HTERT RPE-1 (cell line): ENCODE results near the gene PLCXD3.

Experiments
- in situ Hi-C: fragments of 300-500 bp; cut with MboI; formaldehyde crosslinking; loops from 4 replicates; pipeline ENCODE4 v1.14.3; 2020; ENCODE audit warnings: low sequenced_read_pairs

Gene PLCXD3

GRCh38 chr5:41510176-41510831 is at the start of gene PLCXD3:
PLCXD3 (minus strand) TSS chr5:41510601; CDS start chr5:41510526, 75 bp downstream.
- in situ Hi-C loops, result no loop called here

- in situ Hi-C loops, result no loop called here
These were observed 48.8 kb upstream of the PLCXD3 start for GRCh38 chr5:41559184-41559583.

GRCh38 chr5:41558295-41558694 is 47.9 kb upstream of the PLCXD3 start:
- in situ Hi-C loops, result no loop called here

DNA sequence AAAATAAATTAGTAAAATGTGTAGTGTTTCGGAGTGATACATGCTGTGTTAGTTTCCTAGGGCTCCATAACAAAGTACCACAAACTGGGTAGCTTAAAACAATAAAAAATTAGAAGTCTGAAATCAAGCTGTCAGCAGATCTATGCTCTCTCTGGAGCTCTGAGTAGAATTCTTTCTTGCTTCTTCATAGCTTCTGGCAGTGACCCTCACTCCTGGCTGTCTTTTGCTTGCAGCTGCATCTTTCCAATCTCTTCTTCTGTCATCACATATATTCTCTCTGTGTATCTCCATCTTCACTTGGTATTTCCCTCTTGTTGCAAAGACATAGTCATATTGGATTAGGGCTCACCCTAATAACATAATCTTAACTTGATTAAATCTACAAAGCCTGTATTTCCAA is 37.6 kb upstream of the PLCXD3 start:
- in situ Hi-C loops, result no loop called here

GRCh38 chr5:41542183-41542582 is 31.8 kb upstream of the PLCXD3 start:
- in situ Hi-C loops, result no loop called here

DNA sequence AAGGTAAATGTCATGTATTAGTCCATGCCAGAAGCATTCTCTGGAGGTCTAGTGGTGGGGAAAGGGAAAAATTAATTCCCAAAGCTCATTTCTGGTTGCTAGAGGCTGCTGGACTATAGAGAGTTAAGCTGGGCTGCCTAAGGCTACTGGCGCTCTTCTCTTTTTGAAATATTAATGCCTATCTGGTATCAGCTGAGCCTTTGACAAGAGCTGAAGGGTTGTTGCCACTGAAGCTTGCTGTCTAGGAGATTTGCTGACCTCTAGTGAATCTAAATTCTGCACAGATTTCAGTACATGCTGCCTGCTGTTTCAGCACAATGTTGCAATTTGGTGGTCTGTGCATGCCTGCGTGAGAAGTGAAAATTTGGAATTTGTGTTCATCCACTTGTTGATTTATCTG is 29.1 kb upstream of the PLCXD3 start:
- in situ Hi-C loops, result no loop called here

GRCh38 chr5:41537581-41537980 is 27.2 kb upstream of the PLCXD3 start:
- in situ Hi-C loops, result no loop called here

GRCh38 chr5:41532485-41532884 is 22.1 kb upstream of the PLCXD3 start:
- in situ Hi-C loops, result no loop called here

GRCh38 chr5:41527201-41527779 is 16.9 kb upstream of the PLCXD3 start:
- in situ Hi-C loops, result no loop called here

DNA sequence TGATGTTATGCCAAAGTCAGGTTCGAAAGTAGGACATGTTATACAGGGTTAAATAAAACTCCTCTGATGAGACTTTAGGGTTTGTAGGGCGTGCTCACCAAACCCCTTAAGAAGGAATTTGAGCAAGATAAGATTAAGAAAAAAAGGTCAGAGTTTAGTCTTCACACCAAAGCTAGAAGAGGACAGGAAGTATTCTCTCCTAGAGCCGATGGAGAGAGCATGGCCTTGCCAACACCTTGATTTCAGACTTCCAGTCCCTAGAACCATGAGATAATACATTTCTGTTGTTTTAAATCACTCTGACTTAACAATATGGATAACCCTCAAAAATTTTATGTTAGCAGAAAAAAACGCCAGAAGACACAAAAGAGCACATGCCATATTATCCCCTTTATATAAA is 16.3 kb upstream of the PLCXD3 start:
- in situ Hi-C loops, result no loop called here

GRCh38 chr5:41524174-41524573 is 13.8 kb upstream of the PLCXD3 start:
- in situ Hi-C loops, result no loop called here

- in situ Hi-C loops, result no loop called here
These were observed 11.9 kb upstream of the PLCXD3 start for GRCh38 chr5:41522193-41522786.

DNA sequence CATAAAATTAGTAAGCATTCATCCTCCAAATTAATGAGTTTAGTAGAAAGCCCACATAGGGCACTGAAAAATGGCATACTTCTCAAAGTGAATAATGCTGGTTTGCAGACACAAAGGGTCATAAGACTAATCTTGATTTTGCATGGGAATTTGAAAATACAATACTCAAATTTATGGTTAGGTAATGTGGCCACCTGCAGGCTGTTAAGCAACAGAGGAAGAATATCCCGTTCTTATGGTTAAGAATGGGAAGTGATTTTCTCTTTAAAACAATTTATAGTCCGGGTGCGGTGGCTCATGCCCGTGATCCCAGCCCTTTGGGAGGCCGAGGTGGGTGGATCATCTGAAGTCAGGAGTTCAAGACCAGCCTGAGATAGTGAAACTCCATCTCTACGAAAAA is 9.4 kb upstream of the PLCXD3 start:
- in situ Hi-C loops, result no loop called here

- in situ Hi-C loops, result no loop called here
These were observed 7.5 kb upstream of the PLCXD3 start for GRCh38 chr5:41517909-41518308.

DNA sequence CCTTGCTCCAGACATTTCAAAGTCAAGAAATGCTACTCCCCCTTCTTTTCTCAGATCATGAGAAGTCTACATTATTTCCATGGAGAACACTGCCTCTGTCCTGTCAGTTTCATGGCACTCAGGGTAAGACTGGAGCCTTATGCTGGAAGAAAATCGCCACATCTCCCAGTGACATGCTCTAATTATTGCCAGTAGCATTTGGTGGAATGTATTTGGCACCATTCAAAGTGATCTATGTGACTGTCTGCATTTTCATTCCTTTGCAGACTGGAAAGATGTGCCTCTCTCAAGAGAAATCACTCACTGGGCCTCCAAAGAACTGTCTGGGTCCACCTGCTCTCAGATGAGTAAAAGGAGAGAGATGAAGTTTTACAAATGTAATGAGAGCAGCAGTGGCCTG is 840 bp upstream of the PLCXD3 start:
- in situ Hi-C loops, result no loop called here

DNA sequence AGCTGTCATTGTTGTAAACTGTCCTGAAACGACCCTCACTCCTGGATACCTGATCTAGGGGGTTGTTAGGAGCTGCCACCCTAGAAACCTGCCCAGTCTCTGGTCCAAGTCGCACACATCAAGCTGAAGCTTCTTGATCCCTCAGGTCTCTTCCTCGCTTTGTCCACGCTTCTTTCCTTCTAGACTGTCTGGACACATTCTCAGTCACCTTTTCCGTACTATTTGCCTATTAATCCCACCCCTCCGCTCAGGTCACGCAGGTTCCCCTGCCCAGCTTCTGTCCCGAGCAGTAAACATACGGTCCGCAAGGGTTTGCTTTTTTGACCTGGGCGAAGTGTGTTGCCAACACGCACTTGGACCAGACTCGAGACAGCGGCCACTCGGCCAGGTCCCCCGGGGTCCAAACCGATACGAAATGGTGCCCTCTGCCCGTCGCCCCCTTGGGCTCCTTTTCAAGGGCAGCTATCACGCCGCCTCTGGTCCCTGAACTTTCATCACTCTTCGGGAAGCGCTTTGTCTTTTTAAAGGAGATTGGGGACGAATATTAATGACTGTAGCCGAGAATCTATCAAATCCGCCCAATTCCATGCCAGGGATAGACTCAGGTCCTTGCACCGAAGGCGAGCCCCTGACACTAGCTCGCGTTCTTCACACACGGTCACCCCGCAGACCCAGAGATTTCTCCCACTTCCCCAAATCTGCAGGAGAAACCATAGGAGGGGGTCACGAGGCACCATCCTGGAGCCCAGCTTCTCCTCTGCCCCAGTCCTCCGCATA is 814 bp downstream of the PLCXD3 start:
- in situ Hi-C loops, result no loop called here

DNA sequence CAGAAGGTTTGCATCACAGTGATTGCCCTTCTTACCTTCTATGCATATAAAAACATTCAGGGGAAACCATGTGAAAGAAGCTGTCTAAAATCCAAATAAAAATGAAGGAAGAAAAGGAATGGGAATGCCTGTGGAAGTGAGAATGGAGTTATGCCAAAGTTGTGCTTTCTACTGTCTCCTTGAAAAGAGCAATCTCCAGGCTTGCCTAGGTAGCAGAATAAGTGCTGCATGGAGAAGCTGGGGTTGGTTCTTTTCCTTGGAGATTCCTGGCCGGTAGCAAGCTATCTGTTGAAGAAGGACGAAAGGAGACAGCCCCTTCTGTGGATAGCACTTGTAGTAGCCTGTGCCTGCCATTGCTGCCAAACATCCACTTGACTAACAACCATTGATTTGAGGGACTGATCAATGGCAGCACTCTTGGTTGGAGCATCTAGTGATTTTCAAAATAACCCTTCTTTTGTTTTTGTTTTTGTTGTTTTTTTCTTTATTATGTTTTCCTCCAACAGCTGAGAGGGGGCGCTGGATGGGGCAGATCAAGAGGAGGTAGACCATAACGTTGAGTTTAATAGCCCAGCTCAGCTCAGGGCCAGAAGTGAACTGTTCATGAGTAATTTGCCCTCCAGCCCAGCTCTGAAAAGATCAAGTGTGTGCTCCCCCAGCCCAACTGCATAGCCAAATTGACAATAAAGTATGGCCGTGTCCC is 1.6 kb downstream of the PLCXD3 start:
- in situ Hi-C loops, result no loop called here

GRCh38 chr5:41508186-41508585 is 2.2 kb downstream of the PLCXD3 start:
- in situ Hi-C loops, result no loop called here

GRCh38 chr5:41507501-41507900 is 2.9 kb downstream of the PLCXD3 start:
- in situ Hi-C loops, result no loop called here

GRCh38 chr5:41503860-41504259 is 6.5 kb downstream of the PLCXD3 start:
- in situ Hi-C loops, result no loop called here

DNA sequence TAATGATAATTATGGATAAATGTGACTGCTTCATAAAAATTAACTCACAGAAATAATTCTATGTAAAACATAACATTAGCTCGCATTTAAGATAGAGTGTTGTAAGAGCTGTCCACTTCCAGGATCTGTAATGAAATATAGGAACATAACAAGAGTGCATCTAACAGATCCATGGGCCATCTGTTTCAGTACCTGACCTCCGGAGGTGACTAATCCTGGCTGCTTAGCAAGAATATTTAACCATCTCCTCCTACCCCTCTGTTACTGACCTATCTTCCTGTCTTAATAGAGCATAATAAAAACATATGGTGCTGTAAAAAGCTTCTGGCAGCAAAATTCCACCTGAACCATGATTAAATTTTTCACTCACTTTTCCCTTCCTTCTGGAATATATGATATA is 7.1 kb downstream of the PLCXD3 start:
- in situ Hi-C loops, result no loop called here
